ENCODE data around the gene MYO1B.

The MYO1B gene

GRCh38 chr2:191255756-191256312 is 10.6 kb downstream of the MYO1B start:
- Histone ChIP-seq H3K4me3 (ENCODE audit: low read depth, low read length) (no peak overlapping the region), H3K27me3 (no peaks in the 10 kb centered on the region), H3K36me3 (no peaks in the 10 kb centered on the region), H3K9me3 (no peaks in the 10 kb centered on the region), H3K4me1 (peaks cover 36% of the 10 kb centered on the region)
- TF ChIP-seq CTCF (IDR thresholded peaks at IDR 0.05; ENCODE audit: low read depth, low read length), result no peak
- DNase-seq, result peak; percentile 28

GRCh38 chr2:191257934-191258333 is 12.7 kb downstream of the MYO1B start:
- no peak overlapping the region for H3K4me3 ChIP-seq (ENCODE audit: low read depth, low read length)
- DNase-seq, result no peak
- no peak for TF ChIP-seq CTCF (IDR thresholded peaks at IDR 0.05; ENCODE audit: low read depth, low read length)
- no peaks in the 10 kb centered on the region for H3K36me3 ChIP-seq
- H3K4me1 ChIP-seq, result peaks cover 20% of the 10 kb centered on the region
- no peaks in the 10 kb centered on the region for H3K27me3 ChIP-seq
- H3K9me3 ChIP-seq, result no peaks in the 10 kb centered on the region

- Histone ChIP-seq H3K36me3 (no peaks in the 10 kb centered on the region), H3K27me3 (no peaks in the 10 kb centered on the region), H3K4me1 (peaks cover 17% of the 10 kb centered on the region), H3K9me3 (no peaks in the 10 kb centered on the region), H3K4me3 (ENCODE audit: low read depth, low read length) (no peak overlapping the region)
- no peak for TF ChIP-seq CTCF (IDR thresholded peaks at IDR 0.05; ENCODE audit: low read depth, low read length)
- DNase-seq, result no peak
These were observed 13.8 kb downstream of the MYO1B start for GRCh38 chr2:191258996-191259395.

GRCh38 chr2:191262436-191262835 is 17.2 kb downstream of the MYO1B start:
- Histone ChIP-seq H3K4me3 (ENCODE audit: low read depth, low read length) (no peak overlapping the region), H3K9me3 (no peaks in the 10 kb centered on the region), H3K4me1 (peaks cover 3% of the 10 kb centered on the region), H3K27me3 (no peaks in the 10 kb centered on the region), H3K36me3 (no peaks in the 10 kb centered on the region)
- no peak for DNase-seq
- no peak for TF ChIP-seq CTCF (IDR thresholded peaks at IDR 0.05; ENCODE audit: low read depth, low read length)

- Histone ChIP-seq H3K4me3 (ENCODE audit: low read depth, low read length) (no peak overlapping the region), H3K36me3 (no peaks in the 10 kb centered on the region; the same call in 1 of the 2 replicates), H3K4me1 (peaks cover 3% of the 10 kb centered on the region), H3K9me3 (no peaks in the 10 kb centered on the region), H3K27me3 (no peaks in the 10 kb centered on the region)
- no peak for DNase-seq
- no peak for TF ChIP-seq CTCF (IDR thresholded peaks at IDR 0.05; ENCODE audit: low read depth, low read length)
These were observed 17.8 kb downstream of the MYO1B start for GRCh38 chr2:191263050-191263449.

GRCh38 chr2:191264647-191265081 is 19.5 kb downstream of the MYO1B start:
- no peaks in the 10 kb centered on the region for H3K27me3 ChIP-seq
- no peak for DNase-seq
- no peak overlapping the region for H3K4me3 ChIP-seq (ENCODE audit: low read depth, low read length)
- H3K36me3 ChIP-seq, result no peaks in the 10 kb centered on the region; the same call in 1 of the 2 replicates
- H3K9me3 ChIP-seq, result no peaks in the 10 kb centered on the region
- no peak for TF ChIP-seq CTCF (IDR thresholded peaks at IDR 0.05; ENCODE audit: low read depth, low read length)
- H3K4me1 ChIP-seq, result peaks cover 3% of the 10 kb centered on the region

Data from BE2C (cell line).